GM19043 (cell line): ENCODE measurements around the gene ARHGAP26.

Source experiments
- ATAC-seq: cut with Tn5 transposase; IDR thresholded peaks from one replicate; pipeline ENCODE4 v1.9.1; 2021; ENCODE audit warnings: low read depth; ENCODE audit not compliant: unreplicated experiment

Gene ARHGAP26

GRCh38 chr5:143024228-143024920 lies 254.2 kb downstream of the ARHGAP26 start:
- no peak for ATAC-seq

GRCh38 chr5:143025376-143025775 lies 255.2 kb downstream of the ARHGAP26 start:
- ATAC-seq, result no peak

GRCh38 chr5:143025971-143026370 lies 255.8 kb downstream of the ARHGAP26 start:
- ATAC-seq, result no peak

GRCh38 chr5:143026380-143026779 lies 256.2 kb downstream of the ARHGAP26 start:
- ATAC-seq, result no peak

GRCh38 chr5:143029293-143029692 lies 259.1 kb downstream of the ARHGAP26 start:
- ATAC-seq, result no peak

GRCh38 chr5:143030349-143030748 lies 260.2 kb downstream of the ARHGAP26 start:
- no peak for ATAC-seq

- no peak for ATAC-seq
Measured at GRCh38 chr5:143031781-143032580, 261.8 kb downstream of the ARHGAP26 start.

GRCh38 chr5:143032581-143032836 lies 262.3 kb downstream of the ARHGAP26 start:
- no peak for ATAC-seq

- no peak for ATAC-seq
Measured at GRCh38 chr5:143033535-143034250, 263.5 kb downstream of the ARHGAP26 start.

- no peak for ATAC-seq
Measured at GRCh38 chr5:143036146-143036927, 266.2 kb downstream of the ARHGAP26 start.

- no peak for ATAC-seq
Measured at GRCh38 chr5:143037071-143037470, 266.9 kb downstream of the ARHGAP26 start.

GRCh38 chr5:143037708-143038107 lies 267.5 kb downstream of the ARHGAP26 start:
- no peak for ATAC-seq

GRCh38 chr5:143040622-143041021 lies 270.4 kb downstream of the ARHGAP26 start:
- ATAC-seq, result no peak

GRCh38 chr5:143041461-143041860 lies 271.3 kb downstream of the ARHGAP26 start:
- no peak for ATAC-seq

- ATAC-seq, result no peak
Measured at GRCh38 chr5:143041972-143042770, 272.0 kb downstream of the ARHGAP26 start.

GRCh38 chr5:143044265-143044664 lies 274.1 kb downstream of the ARHGAP26 start:
- ATAC-seq, result no peak

GRCh38 chr5:143045062-143045461 lies 274.9 kb downstream of the ARHGAP26 start:
- no peak for ATAC-seq

- ATAC-seq, result no peak
Measured at GRCh38 chr5:143046314-143046713, 276.1 kb downstream of the ARHGAP26 start.

GRCh38 chr5:143047091-143047490 lies 276.9 kb downstream of the ARHGAP26 start:
- no peak for ATAC-seq

GRCh38 chr5:143050183-143050582 lies 280.0 kb downstream of the ARHGAP26 start:
- ATAC-seq, result no peak
